AG04450 (cell line): ENCODE results near the gene SLC17A9. TPM values are rescaled to one million over a fixed set of nuclear protein-coding genes. Genes with fewer than 3 reads are reported as not detected.

Experiments
- CTCF ChIA-PET: fragments of 300-600, 350-600 bp; formaldehyde crosslinking; extraction: SDS; loops from one replicate; lab custom pipeline; 2022; ENCODE audit warnings: antibody characterized with exemption, inconsistent platforms; lab: Charles Lee
- POLR2A ChIA-PET: fragments of 350-600 bp; formaldehyde crosslinking; extraction: SDS; loops from one replicate; lab custom pipeline; 2021; ENCODE audit warnings: antibody characterized with exemption, inconsistent platforms; lab: Yijun Ruan, JAX
- DNase-seq: peaks from one replicate; pipeline ENCODE4 v3.0.0-alpha.2; 2011; ENCODE audit warnings: low read depth, low spot score
- H3K27ac ChIP-seq: one replicate; pipeline ENCODE4 v1.5.1; 2012; ENCODE audit warnings: low read depth, low read length, control low read depth
- H3K27me3 ChIP-seq: one replicate; pipeline ENCODE4 v1.6.0; 2012; ENCODE audit warnings: low read length; ENCODE audit not compliant: control insufficient read depth, insufficient read depth
- H3K4me3 ChIP-seq: 2 replicates; pipeline ENCODE4 v1.5.1; 2011; ENCODE audit warnings: mild to moderate bottlenecking, low read depth, low read length, control low read depth
- H3K9me3 ChIP-seq: 2 replicates; pipeline ENCODE4 v1.5.1; 2012; ENCODE audit warnings: low read length; ENCODE audit not compliant: control insufficient read depth, insufficient read depth
- CTCF ChIP-seq: IDR thresholded peaks from 2 replicates; pipeline ENCODE4 v1.5.1; 2011; ENCODE audit warnings: low read depth, low read length, control low read depth, inconsistent platforms
- polyA plus RNA-seq: library from polyadenylated mRNA; depleted of rRNA; stranded (reverse); fragments of >200 nt; gene quantifications from 2 replicates; pipeline ENCODE4 v1.2.3, GENCODE V29; 2011

The SLC17A9 gene
- polyA plus RNA-seq, 1 experiment: 2.2 TPM

- no peak for TF ChIP-seq CTCF
- CTCF ChIA-PET: interaction anchor here (1.0 to 2.2 kb wide), 2 partner anchors 15 to 17 kb away, joined by 4 to 12 read pairs; no protein-coding TSS in a partner anchor
- Histone ChIP-seq H3K27me3 (no peaks in the 10 kb centered on the region), H3K27ac (no peak overlapping the region), H3K9me3 (no peaks in the 10 kb centered on the region; the same call in 1 of the 2 replicates), H3K4me3 (no peak overlapping the region)
- POLR2A ChIA-PET: no interaction called here
- no peak for DNase-seq
These were observed 3.2 kb downstream of the SLC17A9 start for GRCh38 chr20:62955519-62956386.

DNA sequence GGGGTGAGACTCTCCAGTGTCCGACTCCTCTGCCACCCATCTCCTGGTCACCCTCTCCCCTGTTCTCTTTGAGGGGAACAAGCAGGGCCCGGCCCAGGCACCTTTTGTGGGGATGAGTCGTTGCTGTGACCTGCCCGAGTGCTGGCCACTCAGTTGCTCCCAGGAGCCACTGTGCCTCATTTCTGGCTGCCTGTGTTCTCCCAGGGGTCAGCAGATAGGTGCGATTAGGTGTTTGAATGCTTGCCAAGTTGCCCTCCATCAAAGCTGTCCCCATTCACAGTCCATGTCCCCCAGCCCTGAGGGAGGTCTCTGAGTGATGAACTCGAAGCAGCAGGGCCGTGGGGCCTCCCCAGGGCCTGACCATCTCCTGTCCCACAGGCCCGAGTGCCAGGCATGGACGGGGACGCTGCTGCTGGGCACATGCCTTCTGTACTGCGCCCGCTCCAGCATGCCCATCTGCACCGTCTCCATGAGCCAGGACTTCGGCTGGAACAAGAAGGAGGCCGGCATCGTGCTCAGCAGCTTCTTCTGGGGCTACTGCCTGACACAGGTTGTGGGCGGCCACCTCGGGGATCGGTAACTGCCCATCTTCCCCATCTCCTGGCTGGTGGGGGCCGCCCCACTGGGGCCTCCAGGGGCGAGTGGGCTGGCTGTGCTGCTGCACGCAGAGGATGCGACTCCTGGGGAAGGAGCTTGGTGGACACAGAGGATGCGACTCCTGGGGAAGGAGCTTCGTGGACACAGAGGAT, 4.1 kb downstream of the SLC17A9 start:
- ChIA-PET CTCF (interaction anchor here (0.8 to 2.2 kb wide), 2 partner anchors 14 to 16 kb away, joined by 4 to 12 read pairs; no protein-coding TSS in a partner anchor), POLR2A (interaction anchor here (0.8 kb wide), 1 partner anchor 19 kb away, joined by 3 read pairs; the partner anchor contains the start of gene GID8)
- Histone ChIP-seq H3K27ac (no peak overlapping the region), H3K27me3 (no peaks in the 10 kb centered on the region), H3K9me3 (no peaks in the 10 kb centered on the region; the same call in 1 of the 2 replicates), H3K4me3 (no peak overlapping the region)
- no peak for TF ChIP-seq CTCF
- DNase-seq: no peak

GRCh38 chr20:62957136-62958117, 4.9 kb downstream of the SLC17A9 start:
- DNase-seq: no peak
- no peak for TF ChIP-seq CTCF
- H3K27me3 ChIP-seq: no peaks in the 10 kb centered on the region
- ChIA-PET POLR2A (interaction anchor here (0.8 kb wide), 1 partner anchor 20 kb away, joined by 3 read pairs; the partner anchor contains the start of gene GID8), CTCF (interaction anchor here (0.8 kb wide), 1 partner anchor 13 kb away, joined by 4 read pairs; no protein-coding TSS in a partner anchor)
- no peak overlapping the region for H3K27ac ChIP-seq
- H3K4me3 ChIP-seq: no peak overlapping the region
- no peaks in the 10 kb centered on the region; the same call in 1 of the 2 replicates for H3K9me3 ChIP-seq

- ChIA-PET POLR2A (no interaction called here), CTCF (no interaction called here)
- H3K9me3 ChIP-seq: no peaks in the 10 kb centered on the region; the same call in 1 of the 2 replicates
- H3K27me3 ChIP-seq: no peaks in the 10 kb centered on the region
- TF ChIP-seq CTCF: no peak
- no peak overlapping the region for H3K4me3 ChIP-seq
- no peak for DNase-seq
- no peak overlapping the region for H3K27ac ChIP-seq
These were observed 6.0 kb downstream of the SLC17A9 start for GRCh38 chr20:62958388-62959100.
